SKM-1 treated with dmso at 0.1 percent for 144 hours (cell line): ENCODE results near the gene SCD5.

Experiments
- DNase-seq: peaks from one replicate; lab custom pipeline; 2025; ENCODE audit not compliant: unreplicated experiment; lab: John Stamatoyannopoulos, UW

SCD5 gene

DNA sequence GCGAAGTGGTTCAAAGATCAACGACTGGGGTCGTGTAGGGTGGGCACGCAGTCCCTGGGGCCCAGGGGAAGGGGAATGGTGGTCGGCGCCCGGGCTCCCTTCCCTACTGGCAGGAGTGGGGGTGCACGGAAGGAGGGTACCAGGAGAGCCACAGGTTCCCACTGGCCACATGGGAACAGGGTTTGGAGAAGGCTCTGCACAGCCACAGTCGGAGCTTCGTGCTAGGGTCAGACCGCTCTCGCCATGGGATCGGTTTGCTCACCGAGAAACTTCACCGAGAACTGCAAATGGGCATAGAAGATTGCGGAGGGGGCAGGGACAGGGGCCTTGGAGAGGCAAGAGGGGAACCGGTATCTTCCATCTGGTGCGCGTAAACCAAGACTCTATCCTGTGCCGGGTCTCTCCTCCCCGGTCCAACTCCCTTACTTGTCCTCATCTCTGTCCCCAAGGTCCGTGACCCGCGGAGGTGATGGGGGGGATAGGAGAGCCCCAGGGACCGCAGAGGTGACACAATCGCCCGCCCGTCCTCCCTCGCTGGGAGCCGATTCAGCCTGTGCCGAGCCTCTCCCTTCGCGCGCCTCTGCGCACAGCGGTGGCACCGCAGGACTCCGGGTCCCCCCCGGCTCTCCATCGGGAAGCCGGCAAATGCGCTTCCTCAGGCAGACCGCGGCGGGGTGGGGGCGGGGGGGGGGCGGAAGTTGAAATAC, 1.0 kb downstream of the SCD5 start:
- no peak for DNase-seq

DNA sequence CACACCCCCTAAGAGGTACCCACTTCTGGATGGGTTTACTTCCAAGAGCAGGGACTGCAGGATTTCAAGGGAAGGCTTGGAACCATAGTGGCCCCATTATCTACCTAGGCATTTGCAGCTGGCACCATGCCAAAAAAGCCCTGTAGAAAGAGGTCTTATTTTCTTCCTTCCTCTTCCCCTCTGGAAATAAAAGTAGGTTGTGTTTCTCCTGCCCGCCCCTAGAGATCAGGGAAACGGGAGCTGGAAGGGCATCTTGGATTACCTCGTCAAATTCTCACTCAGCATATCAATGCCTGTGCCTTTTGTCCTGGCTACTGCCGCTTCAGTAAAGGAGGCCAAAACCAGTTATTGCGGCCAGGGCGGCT, 1.6 kb downstream of the SCD5 start:
- DNase-seq: no peak

DNA sequence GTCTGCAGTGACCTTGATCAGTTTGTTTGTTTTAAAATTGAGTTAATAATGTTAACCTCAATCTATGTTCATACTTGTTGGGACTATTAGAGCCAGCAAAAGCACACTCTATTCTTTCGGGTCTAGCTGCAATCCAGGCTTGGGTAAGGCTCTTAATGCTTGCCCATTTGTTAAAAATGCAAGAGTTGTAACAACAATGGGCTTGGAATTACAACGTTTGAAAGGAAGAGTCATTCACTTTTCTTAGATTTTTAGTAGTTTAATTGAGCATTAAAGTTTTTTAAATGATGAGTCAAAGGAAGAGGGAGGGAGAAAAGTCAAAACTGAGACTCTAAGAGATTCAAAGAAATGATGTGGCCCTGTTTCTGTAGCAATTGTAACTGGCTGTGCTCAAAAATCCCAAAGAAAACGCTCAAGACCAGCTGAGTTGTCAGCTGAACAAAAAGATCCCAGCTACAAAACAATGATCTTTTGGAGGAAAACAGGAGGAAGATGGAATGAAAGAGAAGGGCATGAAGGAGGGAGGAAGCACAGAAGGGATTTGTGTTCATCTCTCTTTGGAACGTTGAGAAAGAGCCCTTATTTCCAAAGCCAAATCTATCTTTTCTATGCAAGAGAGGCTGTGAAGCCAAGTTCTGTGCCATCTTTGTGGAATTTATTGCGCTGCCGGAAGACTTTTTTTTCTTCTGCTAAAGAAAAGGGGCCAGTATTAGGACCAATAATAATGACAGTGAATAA, 5.5 kb downstream of the SCD5 start:
- no peak for DNase-seq

DNA sequence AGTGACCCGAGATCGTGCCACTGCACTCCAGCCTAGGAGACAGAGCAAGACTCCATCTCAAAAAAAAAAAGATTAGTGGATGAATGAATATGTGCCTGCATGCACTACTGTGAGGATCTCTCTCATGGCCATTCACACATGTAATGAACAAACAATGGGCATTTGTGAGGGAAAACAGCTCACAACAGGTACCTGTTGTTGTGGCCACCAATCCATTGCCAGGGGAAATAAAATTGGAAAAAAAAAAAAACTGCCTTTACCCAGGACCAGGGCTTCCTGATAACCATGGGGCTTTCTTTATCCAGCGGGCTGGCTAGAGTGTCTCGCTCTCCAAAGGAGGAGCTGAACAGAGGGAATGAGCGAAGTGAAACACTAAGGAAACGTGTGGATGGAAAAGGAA, 7.4 kb downstream of the SCD5 start:
- no peak for DNase-seq

DNA sequence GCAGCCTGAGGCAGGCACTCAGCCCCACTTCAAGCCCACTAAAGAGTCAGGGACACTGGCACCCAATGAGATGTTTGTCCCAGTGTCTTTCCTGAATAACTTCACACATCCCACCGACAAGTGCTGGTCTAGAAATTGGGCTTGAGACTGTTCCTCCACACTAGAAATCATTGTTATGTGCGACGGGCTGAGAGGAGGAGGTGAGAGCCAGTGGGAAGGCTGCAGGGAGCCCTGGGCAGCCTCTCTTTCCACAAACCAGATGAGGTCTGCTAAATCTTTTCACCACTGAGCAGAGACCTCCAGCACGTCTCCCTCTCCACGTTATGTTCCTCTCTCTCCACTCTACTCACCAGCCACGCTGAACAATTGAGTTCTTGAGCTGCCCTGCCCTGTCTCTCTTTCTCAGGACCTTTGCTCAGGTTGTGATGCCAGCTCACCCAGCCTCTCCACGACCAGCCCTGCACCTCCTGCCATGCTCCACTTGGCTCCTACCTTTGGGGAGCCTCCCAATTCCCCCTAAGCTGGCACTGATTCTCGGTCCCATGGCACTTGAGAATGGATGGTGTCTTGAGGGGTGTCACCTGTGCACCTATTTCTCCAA, 8.4 kb downstream of the SCD5 start:
- DNase-seq: no peak

DNA sequence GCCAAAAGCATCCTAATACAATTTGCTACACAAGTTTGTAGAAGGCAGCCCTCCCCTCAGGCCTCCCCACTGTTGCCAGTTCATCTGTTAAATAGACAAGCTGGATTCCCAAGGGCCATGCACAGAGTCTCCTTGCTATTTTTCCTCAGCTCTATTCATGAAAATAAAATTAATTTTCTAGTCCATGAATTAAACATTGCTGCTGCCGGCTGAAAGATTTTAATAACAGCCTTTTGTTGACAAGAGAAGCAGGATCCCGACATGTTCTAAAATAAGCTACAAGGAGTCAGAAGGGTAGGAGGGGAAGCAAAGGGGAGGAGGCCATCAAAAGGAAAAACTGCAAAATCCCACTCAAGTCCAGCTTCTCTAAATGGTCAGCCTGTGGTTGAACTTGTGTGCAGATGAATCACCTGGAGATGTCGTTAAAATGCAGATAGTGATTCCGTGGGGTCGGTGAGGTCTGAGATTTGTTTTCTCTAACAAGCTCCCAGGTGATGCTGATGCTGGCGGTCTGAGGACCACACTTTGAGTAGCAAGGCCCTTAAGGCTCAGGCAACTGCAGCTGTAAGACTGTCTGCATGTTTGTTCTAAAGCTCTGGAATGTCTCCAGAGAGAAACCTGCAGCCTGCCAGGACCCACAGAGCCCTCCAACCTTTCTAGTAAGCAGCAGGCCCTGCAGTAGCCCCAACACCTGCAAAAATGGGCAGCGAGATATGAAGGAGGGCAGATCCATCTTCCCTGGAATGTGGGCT, 9.4 kb downstream of the SCD5 start:
- no peak for DNase-seq

DNA sequence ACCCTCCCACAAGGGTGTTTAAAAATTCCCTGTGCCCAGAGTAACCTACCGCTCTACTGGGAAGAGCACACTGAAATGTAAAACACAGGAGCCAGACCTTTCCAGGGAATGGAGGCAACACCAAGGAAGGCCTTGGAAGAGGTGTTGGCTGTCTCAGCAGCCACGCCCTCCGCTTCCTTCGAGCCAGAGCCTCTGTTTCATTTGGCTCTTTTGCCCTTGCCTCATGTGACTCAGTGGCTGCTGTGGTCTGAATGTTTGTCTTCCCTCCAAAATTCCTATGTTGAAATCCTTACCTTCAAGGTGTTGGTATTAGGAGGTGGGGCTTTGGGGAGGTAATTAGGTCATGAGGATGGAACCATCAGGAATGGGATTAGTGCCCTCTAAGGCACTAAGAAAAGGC, 11.3 kb downstream of the SCD5 start:
- DNase-seq: no peak

DNA sequence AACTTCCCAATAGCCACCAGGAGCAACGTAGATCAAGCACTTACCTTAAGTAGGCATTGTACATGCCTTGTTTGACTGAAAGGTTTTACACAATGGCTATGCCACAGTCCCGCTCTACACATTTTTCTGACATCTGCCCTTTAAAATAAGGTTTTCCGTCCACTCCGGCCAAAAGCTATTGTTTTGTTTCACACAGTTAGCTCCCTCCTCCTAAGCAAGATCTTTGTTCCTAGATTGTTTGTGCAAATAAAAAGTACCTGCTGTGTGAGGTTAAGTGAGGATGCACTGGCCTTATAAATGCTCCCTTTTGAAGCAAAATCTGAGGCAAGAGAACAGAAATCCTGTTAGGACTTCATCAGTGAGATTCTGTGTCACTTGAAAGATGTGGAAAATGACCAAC, 11.8 kb downstream of the SCD5 start:
- DNase-seq: no peak

DNA sequence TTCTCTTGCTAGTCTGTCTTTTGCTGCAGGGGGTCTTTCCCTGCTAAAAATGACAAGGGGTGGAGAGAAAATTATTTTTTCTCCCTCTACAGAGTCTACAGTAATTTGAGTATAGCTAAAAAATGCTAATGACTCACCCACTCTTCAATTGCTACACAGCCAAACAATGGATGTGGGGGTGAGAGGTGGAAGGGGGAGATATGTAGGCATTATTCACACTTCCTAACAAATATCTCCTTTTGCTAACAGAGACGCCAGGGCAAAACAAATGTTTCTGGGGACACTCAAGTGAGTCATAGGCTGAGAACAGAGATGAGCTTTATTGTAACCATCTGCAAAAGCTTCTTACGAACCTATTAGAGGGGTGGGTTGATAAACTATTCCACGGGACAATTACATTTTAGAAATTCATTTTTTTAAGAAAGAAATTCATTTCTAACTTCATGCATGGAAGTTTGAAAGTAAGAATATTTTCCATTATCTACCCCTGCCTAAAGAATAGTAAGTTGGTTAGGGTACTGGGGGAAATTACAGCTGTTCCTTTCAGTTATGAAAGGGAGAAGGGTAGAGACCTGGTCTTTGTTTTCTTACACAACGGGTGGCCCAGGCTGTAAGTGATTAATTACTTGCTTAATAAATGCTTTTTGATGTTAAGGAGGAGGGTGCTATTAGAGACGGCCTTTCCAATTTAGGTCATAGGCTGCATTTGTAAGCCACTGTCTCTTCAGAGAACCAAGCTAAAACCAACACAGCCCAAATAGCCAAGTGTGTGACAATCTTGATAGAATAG, 12.8 kb downstream of the SCD5 start:
- DNase-seq: no peak

DNA sequence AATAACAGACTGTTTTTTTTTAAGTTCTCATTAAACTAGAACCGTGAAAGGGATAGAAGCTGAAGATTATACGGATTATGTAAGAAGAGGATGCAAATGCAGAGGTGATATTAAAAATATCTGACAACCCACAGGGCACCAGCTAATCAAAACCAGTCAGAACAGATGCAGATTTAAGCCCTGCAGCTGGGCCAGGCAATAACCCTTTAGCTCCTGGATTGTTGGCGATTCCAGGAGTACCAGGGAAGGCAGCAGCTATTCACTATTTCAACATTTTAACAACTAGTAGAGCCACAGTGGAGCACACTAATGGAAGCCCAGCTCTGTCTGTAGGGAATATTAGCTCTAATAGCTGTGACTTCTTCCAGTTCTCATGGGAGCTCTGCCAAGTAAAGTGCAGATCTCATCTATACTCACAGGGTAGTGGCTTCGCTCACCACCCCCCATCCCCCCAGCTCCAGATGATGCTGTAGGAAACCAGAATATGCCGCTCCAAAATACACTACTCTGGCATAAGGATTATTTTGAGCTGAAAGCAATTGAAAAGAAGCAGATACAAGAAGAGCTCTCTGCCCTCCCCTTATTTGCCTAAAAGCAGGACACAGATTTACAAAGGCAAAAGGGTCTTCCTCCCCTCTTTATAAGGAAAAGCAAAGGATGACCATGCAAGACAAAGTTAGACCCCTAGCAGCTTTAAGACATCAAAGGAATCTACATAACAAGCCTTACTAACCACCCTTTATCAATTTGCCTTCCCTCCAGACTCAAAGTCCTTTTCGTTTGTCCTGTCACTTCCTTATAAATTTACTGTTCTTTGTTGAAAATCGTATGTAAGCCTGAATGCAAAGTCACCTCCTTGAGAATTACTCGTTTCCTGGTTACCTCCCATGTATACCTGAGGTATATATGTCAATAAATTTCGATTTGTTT, 13.7 kb downstream of the SCD5 start:
- no peak for DNase-seq

DNA sequence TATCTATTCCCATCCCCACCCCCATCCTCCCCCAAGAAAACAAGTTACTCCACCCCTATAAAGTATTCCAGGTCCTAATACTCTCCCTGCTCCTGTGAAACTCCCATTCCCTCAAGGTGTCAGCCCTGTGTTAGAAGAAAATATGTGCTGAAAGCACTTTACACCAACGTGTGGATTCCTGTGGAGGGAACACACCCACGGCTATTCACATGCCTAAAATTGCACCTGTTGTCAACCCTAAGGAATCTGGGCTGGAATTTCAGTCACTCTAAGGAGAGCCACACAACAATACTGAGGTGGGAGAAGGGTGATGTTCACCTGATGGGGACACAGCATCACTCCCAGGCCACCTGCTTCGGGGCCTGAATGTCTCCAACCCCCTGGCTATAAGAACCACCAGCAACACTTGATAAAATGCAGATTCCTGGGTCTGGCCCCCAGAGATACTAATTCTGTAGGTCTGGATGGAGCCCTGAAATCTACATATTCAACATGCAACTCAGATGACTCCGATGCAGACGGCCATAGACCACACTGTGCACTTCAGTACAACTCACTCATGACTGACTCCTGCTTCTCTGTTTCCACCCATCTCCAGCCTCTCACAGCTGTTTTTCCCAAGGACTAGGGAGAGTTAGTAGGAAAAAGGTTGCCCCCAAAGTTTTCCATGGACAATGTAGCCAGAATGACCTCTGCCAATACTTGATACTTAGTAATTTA, 15.8 kb downstream of the SCD5 start:
- DNase-seq: no peak

DNA sequence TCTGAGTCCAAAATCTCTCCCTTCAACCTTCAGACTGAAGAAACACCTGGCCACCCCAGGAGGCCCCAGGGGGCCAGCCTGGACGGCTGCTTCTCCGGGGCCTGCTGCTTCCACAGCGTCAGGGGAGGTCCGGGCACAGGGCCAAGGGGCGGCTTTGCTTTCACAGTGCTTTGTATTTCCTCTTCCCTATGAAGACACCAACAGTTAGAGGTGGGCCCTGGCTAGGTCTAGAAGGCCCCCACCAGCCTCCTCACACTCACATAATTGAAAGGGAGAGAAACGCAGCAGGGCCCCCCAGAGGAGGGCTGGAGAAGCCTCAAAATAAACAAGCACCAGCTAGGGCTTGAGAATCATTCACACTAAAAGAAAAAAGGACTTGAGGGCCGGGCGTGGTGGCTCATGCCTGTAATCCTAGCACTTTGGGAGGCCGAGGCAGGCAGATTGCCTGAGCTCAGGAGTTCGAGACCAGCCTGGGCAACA, 17.8 kb downstream of the SCD5 start:
- DNase-seq: no peak

DNA sequence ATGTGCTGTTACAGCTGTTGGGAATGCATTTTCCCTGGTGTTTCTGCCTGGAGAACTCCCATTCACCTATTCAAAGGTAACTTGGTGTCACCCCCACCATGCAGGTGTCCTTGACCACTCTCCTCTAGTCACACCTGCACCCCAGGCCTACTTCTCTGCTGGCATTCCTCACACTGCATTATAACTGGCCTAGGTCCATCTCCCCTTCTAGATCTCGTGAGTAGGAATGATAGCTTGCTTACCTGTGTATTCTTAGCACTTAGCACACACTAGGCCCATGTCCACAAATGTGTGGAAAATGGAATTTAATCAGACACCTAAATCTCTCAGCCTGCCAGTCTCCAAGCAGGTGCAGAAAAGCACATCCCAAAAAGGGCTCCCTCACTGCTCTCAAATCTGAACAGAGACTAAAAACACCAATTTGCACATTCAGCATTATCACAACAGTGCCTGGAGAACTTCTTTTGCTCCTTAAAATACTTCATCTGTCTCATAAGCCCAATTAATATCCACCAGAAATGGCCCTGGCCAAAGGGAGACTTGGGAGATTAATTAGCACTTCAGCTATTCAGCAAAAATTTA, 18.3 kb downstream of the SCD5 start:
- DNase-seq: no peak

DNA sequence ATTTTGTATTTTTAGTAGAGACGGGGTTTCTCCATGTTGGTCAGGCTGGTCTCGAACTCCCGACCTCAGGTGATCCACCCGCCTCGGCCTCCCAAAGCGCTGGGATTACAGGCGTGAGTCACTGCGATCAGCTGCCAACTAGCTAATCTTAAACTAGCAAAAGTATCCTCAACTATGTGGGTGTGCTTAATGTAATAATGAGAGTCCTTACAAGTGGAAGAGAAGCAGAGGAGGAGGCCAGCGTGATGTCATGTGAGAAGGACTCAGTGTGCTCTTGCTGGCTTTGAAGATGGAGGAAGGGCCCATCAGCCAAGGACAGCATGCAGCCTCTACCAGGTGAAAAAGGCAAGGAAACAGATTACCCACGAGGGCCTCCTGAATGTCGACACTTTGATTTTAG, 19.6 kb downstream of the SCD5 start:
- DNase-seq: no peak

DNA sequence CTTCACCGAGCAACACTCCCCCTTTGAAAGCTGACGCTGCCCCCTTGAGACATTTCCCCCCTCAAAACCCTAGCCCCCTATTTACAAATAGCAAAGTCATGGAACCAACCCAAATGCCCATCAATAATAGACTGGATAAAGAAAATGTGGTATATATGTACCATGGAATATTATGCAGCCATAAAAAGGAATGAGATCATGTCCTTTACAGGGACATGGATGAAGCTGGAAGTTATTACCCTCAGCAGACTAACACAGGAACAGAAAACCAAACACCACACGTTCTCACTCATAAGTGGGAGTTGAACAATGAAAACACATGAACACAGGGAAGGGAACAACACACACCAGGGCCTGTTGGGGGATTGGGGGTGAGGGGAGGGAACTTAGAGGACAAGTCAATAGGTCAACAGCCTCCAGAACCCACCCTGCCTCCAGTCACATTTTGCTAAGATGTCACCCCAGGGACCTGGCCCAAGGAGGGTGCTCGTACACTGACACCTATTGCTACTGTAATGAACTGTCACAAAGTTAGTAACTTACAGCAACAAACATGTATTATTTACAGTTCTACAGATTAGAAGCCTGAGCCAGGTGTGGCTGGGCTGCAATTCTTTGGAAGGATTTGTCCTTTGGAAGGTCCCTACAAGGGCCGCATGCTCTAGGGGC, 20.6 kb downstream of the SCD5 start:
- no peak for DNase-seq

DNA sequence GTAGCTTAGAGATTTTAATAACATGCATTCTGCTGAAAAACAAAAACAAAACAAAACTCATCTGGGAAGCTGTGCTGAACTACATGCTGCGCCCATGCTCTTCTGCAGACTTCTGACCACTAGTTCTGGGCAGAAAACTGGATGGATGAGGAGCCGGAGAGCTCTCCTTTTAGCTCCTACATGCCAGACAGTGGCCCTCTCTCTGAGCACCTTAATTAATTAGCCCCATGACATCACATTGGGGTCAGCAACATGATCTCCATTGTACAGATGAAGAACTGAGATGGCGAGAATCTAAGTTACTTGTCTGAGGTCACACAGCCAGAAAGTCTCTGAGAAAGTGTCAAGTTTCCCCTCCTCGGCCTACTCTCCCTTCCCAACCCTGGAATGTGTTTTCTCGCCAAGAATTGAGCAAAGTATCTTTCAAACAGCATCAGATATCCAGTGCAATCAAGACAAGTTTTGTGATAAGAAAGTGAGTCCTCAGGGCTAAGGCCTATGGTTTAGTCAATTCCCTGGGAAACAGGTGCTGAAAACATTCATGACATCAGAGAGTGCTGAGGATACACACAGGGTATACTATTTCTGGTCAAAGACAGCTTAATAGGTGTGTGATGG, 21.6 kb downstream of the SCD5 start:
- DNase-seq: no peak

DNA sequence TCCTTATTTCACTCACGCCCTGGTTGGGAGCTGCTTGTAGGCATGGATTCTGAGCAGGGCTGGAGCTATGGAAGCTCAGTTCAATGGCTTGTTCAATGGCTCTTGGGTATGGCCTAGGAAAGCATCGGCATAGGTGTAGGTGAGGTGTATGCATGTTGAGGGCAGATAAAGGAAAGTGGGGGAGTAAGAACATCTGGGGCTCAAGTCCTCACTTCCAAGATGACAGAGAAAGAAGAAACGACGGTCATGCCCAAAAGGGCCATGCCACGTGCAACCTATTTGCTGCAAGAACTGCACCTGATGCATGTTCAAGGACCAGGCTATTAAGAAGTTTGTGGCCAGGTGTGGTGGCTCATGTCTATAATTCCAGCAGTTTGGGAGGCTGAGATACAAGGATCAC, 23.4 kb downstream of the SCD5 start:
- DNase-seq: no peak

DNA sequence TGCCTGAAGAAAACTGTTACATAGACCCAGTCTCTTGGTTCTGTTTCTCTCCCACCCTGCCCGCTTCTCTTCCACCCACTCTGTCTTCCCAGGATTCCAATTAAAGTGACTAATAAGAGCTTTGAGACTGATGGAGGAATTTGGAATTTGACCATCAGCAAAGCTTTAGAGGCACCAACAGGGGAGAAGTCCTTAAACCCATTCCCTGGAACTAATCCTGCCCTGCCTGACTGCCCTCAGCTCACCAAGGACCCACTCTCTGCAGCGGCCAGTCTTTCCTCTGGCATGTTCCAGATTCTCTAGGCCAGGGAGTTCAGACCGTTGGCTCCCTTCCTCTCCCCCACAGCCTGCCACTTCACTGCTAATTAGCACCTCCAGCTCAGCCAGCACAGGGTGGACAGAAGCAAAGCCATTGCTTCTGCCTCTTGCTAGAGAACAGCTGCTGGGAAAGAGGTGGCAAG, 23.9 kb downstream of the SCD5 start:
- no peak for DNase-seq
